SK-N-MC (cell line): Measurements from ENCODE around the gene SELENOH.

Source experiments
- EZH2 ChIP-seq: fragments of 200-600 bp; sonication (generic); IDR thresholded peaks from one replicate; pipeline ENCODE4 v1.6.1; 2017; ENCODE audit warnings: antibody characterized with exemption
- POLR2AphosphoS5 ChIP-seq: IDR thresholded peaks from 2 replicates; pipeline ENCODE4 v1.6.1; 2012; ENCODE audit warnings: mild to moderate bottlenecking, low read depth, low read length, borderline replicate concordance

DNA sequence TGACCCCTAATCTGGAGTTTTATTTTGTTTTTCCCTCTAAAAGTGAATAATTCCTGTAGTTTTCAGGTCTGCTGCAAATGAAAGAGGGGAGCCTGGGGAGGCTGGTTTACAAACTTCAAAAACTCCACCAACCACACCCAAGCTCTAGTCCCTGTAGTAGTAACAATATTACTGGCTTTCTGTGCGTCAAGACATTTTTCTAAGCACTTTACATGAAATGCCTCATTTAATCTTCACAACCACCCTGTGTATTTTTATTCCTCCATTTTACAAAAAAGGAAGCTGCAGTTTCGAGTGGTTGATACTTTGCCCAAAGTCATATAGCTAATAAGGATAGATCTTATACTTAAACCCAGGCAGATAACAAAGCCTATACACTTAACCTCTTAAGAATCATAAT, 43.8 kb downstream of the SELENOH start:
- TF ChIP-seq EZH2 (no peak), POLR2AphosphoS5 (no peak)
